H1 (cell line): Measurements from ENCODE around the gene CEACAM21. TPM values are rescaled to one million over a fixed set of nuclear protein-coding genes. Genes with fewer than 3 reads are reported as not detected.

Source experiments
- CTCF ChIA-PET: fragments of 300-600 bp; sonication (Branson Sonifier 250); formaldehyde crosslinking; loops from one replicate; lab custom pipeline; 2021; ENCODE audit not compliant: partially characterized antibody; lab: Charles Lee
- POLR2A ChIA-PET: fragments of 300-600 bp; sonication (Branson Sonifier 250); formaldehyde crosslinking; loops from one replicate; lab custom pipeline; 2021; ENCODE audit warnings: inconsistent platforms; ENCODE audit not compliant: partially characterized antibody; lab: Charles Lee
- DNase-seq, 2 experiments: peaks; one replicate each; pipeline versions ENCODE4 v3.0.0 to v3.0.0-alpha.2; 2010 to 2022; ENCODE audit warnings: low spot score in 2 of 2, low read depth in 1 of 2, mixed read lengths in 1 of 2
- FAIRE-seq: peaks from 2 replicates; lab custom pipeline; 2011; peaks lifted over from hg19 to GRCh38; lab: Jason Lieb, UNC
- H2AFZ ChIP-seq: 2 replicates; pipeline ENCODE4 v1.8.1; 2012; ENCODE audit warnings: low read length, inconsistent platforms
- H2AK5ac ChIP-seq: 2 replicates; pipeline ENCODE4 v1.6.1; 2013; ENCODE audit warnings: low read depth, low read length
- H2BK120ac ChIP-seq: replicated peaks from 2 replicates; pipeline ENCODE3; 2013; ENCODE audit warnings: low read depth, low read length, inconsistent platforms
- H2BK12ac ChIP-seq: 2 replicates; pipeline ENCODE4 v1.6.1; 2013; ENCODE audit warnings: low read depth, low read length
- H2BK15ac ChIP-seq: 2 replicates; pipeline ENCODE4 v1.6.1; 2013; ENCODE audit warnings: low read length
- H2BK20ac ChIP-seq: 2 replicates; pipeline ENCODE4 v1.6.1; 2013; ENCODE audit warnings: low read length
- H2BK5ac ChIP-seq: 2 replicates; pipeline ENCODE4 v1.6.1; 2013; ENCODE audit warnings: low read depth, low read length
- H3K14ac ChIP-seq: 2 replicates; pipeline ENCODE4 v1.6.1; 2013; ENCODE audit warnings: inconsistent platforms; ENCODE audit not compliant: insufficient read length
- H3K18ac ChIP-seq: 2 replicates; pipeline ENCODE4 v1.6.1; 2013; ENCODE audit warnings: low read length; ENCODE audit errors: extremely low read depth
- H3K23ac ChIP-seq: 2 replicates; pipeline ENCODE4 v1.6.1; 2013; ENCODE audit warnings: inconsistent platforms; ENCODE audit not compliant: insufficient read length
- H3K23me2 ChIP-seq: 2 replicates; pipeline ENCODE4 v1.6.1; 2013; ENCODE audit warnings: low read depth, low read length
- H3K27ac ChIP-seq: 2 replicates; pipeline ENCODE4 v1.6.1; 2011; ENCODE audit warnings: low read depth, low read length, inconsistent platforms
- H3K27me3 ChIP-seq, 4 experiments: replicated peaks in 1 of 4; 1 replicate in 1 of 4; 2 replicates in 3 of 4; pipeline versions ENCODE4 v1.6.1 to v1.8.1; 2011 to 2013; ENCODE audit warnings: low read length in 3 of 4, mild to moderate bottlenecking in 3 of 4, inconsistent platforms in 2 of 4, mixed read lengths in 2 of 4, moderate library complexity in 1 of 4; ENCODE audit not compliant: control insufficient read depth in 3 of 4, insufficient read depth in 3 of 4; ENCODE audit errors: extremely low read depth in 1 of 4
- H3K36me3 ChIP-seq, 4 experiments: 2 replicates each; pipeline versions ENCODE4 v1.6.1 to v1.8.1; 2011 to 2013; ENCODE audit warnings: mild to moderate bottlenecking in 4 of 4, low read length in 3 of 4, moderate library complexity in 2 of 4, control low read depth in 1 of 4, inconsistent platforms in 1 of 4; ENCODE audit not compliant: insufficient read depth in 4 of 4, control insufficient read depth in 2 of 4
- H3K4ac ChIP-seq: replicated peaks from 2 replicates; pipeline ENCODE3; 2013; ENCODE audit warnings: low read length, low read depth, mixed read lengths, inconsistent platforms; ENCODE audit not compliant: insufficient read length
- H3K4me1 ChIP-seq, 4 experiments: replicated peaks in 1 of 4; 1 replicate in 1 of 4; 2 replicates in 3 of 4; pipeline versions ENCODE4 v1.6.1 to v1.8.1; 2011 to 2013; ENCODE audit warnings: low read length in 3 of 4, inconsistent platforms in 2 of 4, mixed read lengths in 1 of 4; ENCODE audit not compliant: insufficient read depth in 4 of 4, control insufficient read depth in 3 of 4
- H3K4me2 ChIP-seq, 2 experiments: 2 replicates each; pipeline versions ENCODE4 v1.6.1 to v1.8.1; 2011 to 2013; ENCODE audit warnings: low read depth in 2 of 2, low read length in 2 of 2, control low read depth in 1 of 2, inconsistent platforms in 1 of 2, mild to moderate bottlenecking in 1 of 2; ENCODE audit not compliant: insufficient read depth in 1 of 2
- H3K4me3 ChIP-seq, 4 experiments: fragments of 200-600, 300-600 bp in 1 of 4; sonication (generic), shearing (Covaris generic), sonication (Bioruptor Twin) in 1 of 4; 2 replicates each; pipeline versions ENCODE4 v1.5.1 to v1.8.1; 2011 to 2016; ENCODE audit warnings: low read length in 4 of 4, low read depth in 3 of 4, control low read depth in 2 of 4, inconsistent platforms in 2 of 4, mild to moderate bottlenecking in 2 of 4, mixed read lengths in 1 of 4, moderate library complexity in 1 of 4; ENCODE audit not compliant: insufficient read depth in 2 of 4; ENCODE audit errors: extremely low read depth in 1 of 4
- H3K56ac ChIP-seq: replicated peaks from 2 replicates; pipeline ENCODE3; 2013; ENCODE audit warnings: low read depth, mild to moderate bottlenecking, mixed read lengths, low read length, inconsistent platforms; ENCODE audit not compliant: insufficient read length
- H3K79me1 ChIP-seq: 2 replicates; pipeline ENCODE4 v1.6.1; 2013; ENCODE audit warnings: low read depth, low read length, control low read depth
- H3K79me2 ChIP-seq, 2 experiments: 2 replicates each; pipeline versions ENCODE4 v1.6.1 to v1.8.1; 2012 to 2013; ENCODE audit warnings: low read length in 2 of 2, mild to moderate bottlenecking in 2 of 2, inconsistent platforms in 1 of 2; ENCODE audit not compliant: insufficient read depth in 2 of 2, control insufficient read depth in 1 of 2
- H3K9ac ChIP-seq, 4 experiments: replicated peaks in 1 of 4; 1 replicate in 1 of 4; 2 replicates in 3 of 4; pipeline versions ENCODE4 v1.6.1 to v1.8.1; 2011 to 2013; ENCODE audit warnings: low read depth in 3 of 4, low read length in 3 of 4, control low read depth in 2 of 4, mild to moderate bottlenecking in 2 of 4, moderate library complexity in 2 of 4, inconsistent platforms in 1 of 4; ENCODE audit errors: extremely low read depth in 1 of 4
- H3K9me3 ChIP-seq, 2 experiments: 2 replicates each; pipeline versions ENCODE4 v1.6.1 to v1.8.1; 2012 to 2013; ENCODE audit warnings: mild to moderate bottlenecking in 2 of 2, moderate library complexity in 2 of 2, control low read depth in 1 of 2, inconsistent platforms in 1 of 2, low read depth in 1 of 2, low read length in 1 of 2, mixed read lengths in 1 of 2; ENCODE audit not compliant: insufficient read depth in 2 of 2
- H4K20me1 ChIP-seq, 2 experiments: replicated peaks in 1 of 2; 2 replicates each; pipeline versions ENCODE3 to v1.8.1; 2011 to 2013; ENCODE audit warnings: inconsistent platforms in 2 of 2, low read length in 2 of 2, mild to moderate bottlenecking in 1 of 2; ENCODE audit not compliant: insufficient read depth in 2 of 2, control insufficient read depth in 1 of 2
- H4K5ac ChIP-seq: 2 replicates; pipeline ENCODE4 v1.6.1; 2013; ENCODE audit warnings: low read length, low read depth, mixed read lengths, inconsistent platforms; ENCODE audit not compliant: insufficient read length
- H4K8ac ChIP-seq: 2 replicates; pipeline ENCODE4 v1.8.0; 2013; ENCODE audit warnings: mild to moderate bottlenecking, moderate library complexity, low read length, inconsistent platforms; ENCODE audit not compliant: insufficient read depth; ENCODE audit errors: extremely low read depth
- H4K91ac ChIP-seq: replicated peaks from 2 replicates; pipeline ENCODE3; 2013; ENCODE audit warnings: low read length, mixed read lengths, inconsistent platforms; ENCODE audit not compliant: insufficient read length
- CTBP2 ChIP-seq: IDR thresholded peaks from 2 replicates; pipeline ENCODE4 v1.7.0; 2011; ENCODE audit warnings: borderline replicate concordance, mild to moderate bottlenecking, moderate library complexity, mixed read lengths, low read length; ENCODE audit not compliant: insufficient read depth, insufficient read length
- RAD21 ChIP-seq, 2 experiments: IDR thresholded peaks in 1 of 2; conservative IDR thresholded peaks in 1 of 2; 2 replicates each; pipeline ENCODE4 v1.6.1; 2011; ENCODE audit warnings: low read depth in 2 of 2, low read length in 2 of 2, improper control_type of control experiment in 1 of 2, inconsistent platforms in 1 of 2, mild to moderate bottlenecking in 1 of 2, moderate library complexity in 1 of 2
- WGBS, 2 experiments: shearing (Covaris generic) in 1 of 2; methylation state at CpG; one replicate each; pipeline versions ENCODE4 v1.1.6 to v1.1.7; 2013 to 2015; ENCODE audit warnings: low lambda C conversion rate in 2 of 2, mixed read lengths in 2 of 2, inconsistent platforms in 1 of 2, low coverage in 1 of 2, missing lambda C conversion rate in 1 of 2; ENCODE audit not compliant: insufficient replicate concordance in 2 of 2, insufficient coverage in 1 of 2, insufficient read length in 1 of 2; ENCODE audit errors: extremely low coverage in 1 of 2, missing lambda C conversion rate in 1 of 2; 5-methylcytosine and 5-hydroxymethylcytosine counted together
- polyA plus RNA-seq, 7 experiments: library from polyadenylated mRNA; depleted of rRNA in 3 of 7; stranded (reverse) in 5 of 7; unstranded in 2 of 7; fragments of >200 nt in 5 of 7; fragments of 200-250 nt in 2 of 7; gene quantifications; 1 replicate in 5 of 7; 2 replicates in 1 of 7; 4 replicates in 1 of 7; pipeline versions ENCODE4 v1.2.1 to v1.2.3, GENCODE V29; 2011 to 2013; ENCODE audit warnings: missing spikeins in 2 of 7, mixed read lengths in 2 of 7
- total RNA-seq: library from RNA; stranded (reverse); fragmentation: NEBNext Ultra II Directional; extraction: Animal tissue kit (Norgen Biotek cat#: 25700); gene quantifications from 2 replicates; pipeline ENCODE4 v1.2.1, GENCODE V29; 2021
- TF ChIP-seq, protein P1 (sequence below), 3 experiments: IDR thresholded peaks; 1 replicate in 2 of 3; 2 replicates in 1 of 3; pipeline versions ENCODE4 v1.5.1 to v1.6.1; 2011; ENCODE audit warnings: low read length in 3 of 3, mild to moderate bottlenecking in 3 of 3, inconsistent platforms in 2 of 3, low read depth in 1 of 3, moderate library complexity in 1 of 3; ENCODE audit not compliant: insufficient read depth in 1 of 3; ENCODE audit errors: control extremely low read depth in 1 of 3

CEACAM21 gene
- total and polyA plus RNA-seq, 2 of the 8 experiments (the other 6 are each of a cell fraction or from before 2014, with no cell fraction given): not detected

DNA sequence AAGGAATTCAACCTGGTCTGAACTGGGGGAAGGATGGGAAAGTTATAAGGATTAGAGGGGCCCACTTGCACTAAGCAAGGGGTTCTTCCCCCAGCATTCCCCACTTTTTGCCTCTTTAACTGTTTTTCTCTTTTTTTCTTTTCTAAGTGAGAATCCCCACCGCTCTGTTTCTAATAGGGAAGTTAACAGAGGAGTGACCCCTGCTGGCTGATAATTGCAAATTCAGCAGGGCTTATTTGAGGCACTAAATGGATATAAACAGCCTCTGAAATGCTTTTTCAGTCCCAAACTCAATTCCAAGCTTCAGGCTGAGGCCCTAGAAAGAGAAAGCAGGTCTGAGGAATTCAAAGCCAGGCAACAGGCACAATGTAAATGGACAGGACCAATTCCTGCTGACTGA lies 38.2 kb upstream of the CEACAM21 start:
- Histone ChIP-seq H2BK5ac (no peak overlapping the region), H3K4me1 (no peaks in the 10 kb centered on the region), H3K56ac (no peak overlapping the region), H3K23ac (no peak overlapping the region), H3K9ac (no peak overlapping the region), H4K91ac (no peak overlapping the region), H3K9me3 (peaks cover 18 to 27% of the 10 kb centered on the region in 2 experiments; a peak in 3 of 4 replicates), H2BK120ac (no peak overlapping the region), H4K5ac (no peak overlapping the region), H3K79me1 (no peaks in the 10 kb centered on the region), H3K4me3 (no peak overlapping the region), H2AFZ (no peak overlapping the region), H3K18ac (no peak overlapping the region), H3K23me2 (no peaks in the 10 kb centered on the region; the same call in 1 of the 2 replicates), H2BK20ac (no peak overlapping the region), H3K14ac (no peak overlapping the region), H4K20me1 (no peaks in the 10 kb centered on the region), H3K4ac (no peak overlapping the region), H3K4me2 (no peak overlapping the region), H3K27me3 (no peaks in the 10 kb centered on the region; a peak in 1 of 7 replicates)
- 69% methylated on average over 1 of the region's 1 CpG; no CpG with 5 or more reads in 1 of the 2 experiments for WGBS, 2 experiments
- POLR2A ChIA-PET: no interaction called here
- no peak for DNase-seq
- no peak for FAIRE-seq
- TF ChIP-seq RAD21 (IDR thresholded peaks at IDR 0.05 in 1 of 2, conservative IDR thresholded peaks at IDR 0.05 in 1 of 2; ENCODE audit: low read depth in 2 of 2, low read length in 2 of 2): peak; percentile 2 to 24; a peak in 1 of 4 replicates
- TF ChIP-seq CTBP2: no peak
- TF ChIP-seq, protein P1, sequence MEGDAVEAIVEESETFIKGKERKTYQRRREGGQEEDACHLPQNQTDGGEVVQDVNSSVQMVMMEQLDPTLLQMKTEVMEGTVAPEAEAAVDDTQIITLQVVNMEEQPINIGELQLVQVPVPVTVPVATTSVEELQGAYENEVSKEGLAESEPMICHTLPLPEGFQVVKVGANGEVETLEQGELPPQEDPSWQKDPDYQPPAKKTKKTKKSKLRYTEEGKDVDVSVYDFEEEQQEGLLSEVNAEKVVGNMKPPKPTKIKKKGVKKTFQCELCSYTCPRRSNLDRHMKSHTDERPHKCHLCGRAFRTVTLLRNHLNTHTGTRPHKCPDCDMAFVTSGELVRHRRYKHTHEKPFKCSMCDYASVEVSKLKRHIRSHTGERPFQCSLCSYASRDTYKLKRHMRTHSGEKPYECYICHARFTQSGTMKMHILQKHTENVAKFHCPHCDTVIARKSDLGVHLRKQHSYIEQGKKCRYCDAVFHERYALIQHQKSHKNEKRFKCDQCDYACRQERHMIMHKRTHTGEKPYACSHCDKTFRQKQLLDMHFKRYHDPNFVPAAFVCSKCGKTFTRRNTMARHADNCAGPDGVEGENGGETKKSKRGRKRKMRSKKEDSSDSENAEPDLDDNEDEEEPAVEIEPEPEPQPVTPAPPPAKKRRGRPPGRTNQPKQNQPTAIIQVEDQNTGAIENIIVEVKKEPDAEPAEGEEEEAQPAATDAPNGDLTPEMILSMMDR (IDR thresholded peaks at IDR 0.05; ENCODE audit: control extremely low read depth in 1 of 3, insufficient read depth in 1 of 3, low read depth in 1 of 3, low read length in 3 of 3): peak in 2 of 3 experiments; percentile 24 to 30; a peak in 2 of 4 replicates
- TF ChIP-seq, all 59 proteins: peak for 2
- H2AK5ac ChIP-seq: no peak overlapping the region
- H2BK15ac ChIP-seq: no peak overlapping the region
- no peaks in the 10 kb centered on the region for H3K36me3 ChIP-seq
- no peak overlapping the region for H2BK12ac ChIP-seq
- H3K27ac ChIP-seq: no peak overlapping the region
- no peaks in the 10 kb centered on the region for H3K79me2 ChIP-seq
- CTCF ChIA-PET: interaction anchor here (1.0 to 3.4 kb wide), 6 partner anchors 9 to 88 kb away, joined by 3 to 20 read pairs (median 5); no protein-coding TSS in a partner anchor
- no peak overlapping the region for H4K8ac ChIP-seq
